ENCODE measurements around the gene DEFB114.

DEFB114 gene

DNA sequence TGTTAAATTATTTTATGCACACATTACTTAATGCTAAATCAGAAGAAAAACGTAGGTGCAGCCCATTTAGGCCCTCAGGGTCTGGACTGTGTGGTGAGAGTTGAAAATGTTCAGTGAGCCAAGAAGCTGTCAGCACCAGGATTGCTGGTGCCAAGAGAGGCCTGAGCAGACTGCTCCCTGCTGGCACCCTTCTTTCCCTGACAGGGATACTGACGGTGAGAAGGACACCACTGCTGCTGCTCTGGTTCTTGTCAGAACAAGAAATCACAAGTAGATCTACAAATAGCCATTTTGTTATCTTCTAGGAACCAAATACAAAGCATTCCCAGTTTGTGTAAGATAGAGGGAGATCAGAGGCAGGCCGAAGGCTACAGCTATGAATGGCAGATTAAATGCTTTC, 48.9 kb downstream of the DEFB114 start:
- H3K4me3 ChIP-seq (ENCODE audit: low read depth, low read length) = no peak overlapping the region
- no peak for DNase-seq (ENCODE audit: low read depth)
- TF ChIP-seq, protein P1, sequence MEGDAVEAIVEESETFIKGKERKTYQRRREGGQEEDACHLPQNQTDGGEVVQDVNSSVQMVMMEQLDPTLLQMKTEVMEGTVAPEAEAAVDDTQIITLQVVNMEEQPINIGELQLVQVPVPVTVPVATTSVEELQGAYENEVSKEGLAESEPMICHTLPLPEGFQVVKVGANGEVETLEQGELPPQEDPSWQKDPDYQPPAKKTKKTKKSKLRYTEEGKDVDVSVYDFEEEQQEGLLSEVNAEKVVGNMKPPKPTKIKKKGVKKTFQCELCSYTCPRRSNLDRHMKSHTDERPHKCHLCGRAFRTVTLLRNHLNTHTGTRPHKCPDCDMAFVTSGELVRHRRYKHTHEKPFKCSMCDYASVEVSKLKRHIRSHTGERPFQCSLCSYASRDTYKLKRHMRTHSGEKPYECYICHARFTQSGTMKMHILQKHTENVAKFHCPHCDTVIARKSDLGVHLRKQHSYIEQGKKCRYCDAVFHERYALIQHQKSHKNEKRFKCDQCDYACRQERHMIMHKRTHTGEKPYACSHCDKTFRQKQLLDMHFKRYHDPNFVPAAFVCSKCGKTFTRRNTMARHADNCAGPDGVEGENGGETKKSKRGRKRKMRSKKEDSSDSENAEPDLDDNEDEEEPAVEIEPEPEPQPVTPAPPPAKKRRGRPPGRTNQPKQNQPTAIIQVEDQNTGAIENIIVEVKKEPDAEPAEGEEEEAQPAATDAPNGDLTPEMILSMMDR (IDR thresholded peaks at IDR 0.05; ENCODE audit: low read depth, low read length, missing control alignments) = no peak
- in situ Hi-C loops (cut with HindIII; ENCODE audit: low sequenced_read_pairs) = no loop called here

DNA sequence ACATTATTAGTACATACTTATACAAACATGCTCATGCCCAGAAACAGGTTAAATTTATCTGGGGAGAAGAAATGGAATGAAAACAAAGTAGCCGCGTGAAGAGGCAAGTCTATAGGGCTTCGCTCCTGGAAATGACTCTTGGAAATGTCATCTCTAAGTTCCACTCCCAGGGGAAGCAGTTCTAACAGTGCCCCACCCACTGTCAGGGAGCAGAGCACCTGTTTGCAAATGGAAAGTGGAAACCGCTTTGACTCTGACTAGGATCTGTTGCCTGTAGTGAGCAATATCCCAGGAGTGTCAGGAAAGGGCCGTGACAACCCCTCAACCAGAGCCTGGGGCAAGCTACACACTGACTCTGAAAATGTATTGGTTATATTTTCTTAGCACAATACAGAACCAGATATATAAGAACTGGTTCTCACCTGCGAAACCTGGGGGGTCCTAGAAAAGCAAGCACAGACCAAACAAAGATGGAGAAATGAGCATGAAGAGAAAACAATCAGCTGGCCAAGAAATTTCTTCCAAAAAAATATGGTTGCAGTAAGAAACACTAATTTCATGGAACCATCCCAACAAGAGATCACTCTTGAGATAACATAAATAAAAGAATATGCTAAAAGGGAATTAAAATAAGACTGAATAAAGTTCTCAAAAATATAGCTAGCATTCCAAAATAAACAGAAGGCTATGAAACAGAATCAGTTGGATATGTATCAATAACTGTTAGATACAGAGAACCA, 50.2 kb downstream of the DEFB114 start:
- in situ Hi-C loops (cut with HindIII; ENCODE audit: low sequenced_read_pairs) = no loop called here
- no peak for DNase-seq (ENCODE audit: low read depth)
- TF ChIP-seq, protein P1 (IDR thresholded peaks at IDR 0.05; ENCODE audit: low read depth, low read length, missing control alignments) = no peak
- H3K4me3 ChIP-seq (ENCODE audit: low read depth, low read length) = no peak overlapping the region

GRCh38 chr6:49912196-49912595, 51.8 kb downstream of the DEFB114 start:
- TF ChIP-seq, protein P1 (IDR thresholded peaks at IDR 0.05; ENCODE audit: low read depth, low read length, missing control alignments) = no peak
- no peak overlapping the region for H3K4me3 ChIP-seq (ENCODE audit: low read depth, low read length)
- in situ Hi-C loops (cut with HindIII; ENCODE audit: low sequenced_read_pairs) = no loop called here
- no peak for DNase-seq (ENCODE audit: low read depth)

DNA sequence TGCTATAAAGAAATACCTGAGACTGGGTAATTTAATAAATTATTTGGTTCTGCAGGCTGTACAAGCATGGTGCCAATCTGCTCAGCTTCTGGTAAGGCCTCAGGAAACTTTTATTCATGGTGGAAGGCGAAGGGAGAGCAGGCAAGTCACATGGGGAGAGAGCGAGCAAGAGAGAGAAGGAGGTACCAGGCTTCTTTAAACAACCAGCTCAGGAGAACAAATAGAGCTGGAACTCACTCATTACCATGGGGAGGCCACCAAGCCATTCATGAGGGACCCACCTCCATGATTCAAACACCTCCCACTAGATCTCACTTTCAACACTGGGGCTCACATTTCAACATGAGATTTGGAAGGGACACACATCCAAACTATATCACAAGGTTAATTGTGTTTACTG, 52.7 kb downstream of the DEFB114 start:
- TF ChIP-seq, protein P1 (IDR thresholded peaks at IDR 0.05; ENCODE audit: low read depth, low read length, missing control alignments) = no peak
- no peak for DNase-seq (ENCODE audit: low read depth)
- H3K4me3 ChIP-seq (ENCODE audit: low read depth, low read length) = no peak overlapping the region
- in situ Hi-C loops (cut with HindIII; ENCODE audit: low sequenced_read_pairs) = no loop called here
